Effector memory CD4-positive, alpha-beta T cell (primary cell): ENCODE data around the gene TMA7.

Experiments used
- DNase-seq, 3 donors: peaks; one replicate each; pipeline ENCODE4 v3.0.0-alpha.2; 2020
- H3K27ac ChIP-seq: 2 replicates; pipeline ENCODE4 v1.7.0; 2013; ENCODE audit warnings: mild to moderate bottlenecking, low read length, moderate library complexity; ENCODE audit not compliant: insufficient read depth, poor library complexity, severe bottlenecking
- H3K27me3 ChIP-seq: replicated peaks from 2 replicates; pipeline ENCODE4 v1.7.0; 2013; ENCODE audit warnings: mild to moderate bottlenecking, low read length; ENCODE audit not compliant: insufficient read depth, control insufficient read depth, poor library complexity, severe bottlenecking
- H3K36me3 ChIP-seq: 2 replicates; pipeline ENCODE4 v1.7.0; 2013; ENCODE audit warnings: mild to moderate bottlenecking, low read length, moderate library complexity; ENCODE audit not compliant: control insufficient read depth, insufficient read depth
- H3K4me1 ChIP-seq: 2 replicates; pipeline ENCODE4 v1.7.0; 2013; ENCODE audit warnings: low read length, mild to moderate bottlenecking; ENCODE audit not compliant: control insufficient read depth, insufficient read depth, poor library complexity, severe bottlenecking
- H3K4me3 ChIP-seq: 2 replicates; pipeline ENCODE4 v1.7.0; 2013; ENCODE audit warnings: low read length, low read depth, mild to moderate bottlenecking; ENCODE audit not compliant: insufficient read depth, poor library complexity, severe bottlenecking
- H3K9me3 ChIP-seq: 2 replicates; pipeline ENCODE4 v1.7.0; 2013; ENCODE audit warnings: mild to moderate bottlenecking, low read length, moderate library complexity; ENCODE audit not compliant: control insufficient read depth

The TMA7 gene

DNA sequence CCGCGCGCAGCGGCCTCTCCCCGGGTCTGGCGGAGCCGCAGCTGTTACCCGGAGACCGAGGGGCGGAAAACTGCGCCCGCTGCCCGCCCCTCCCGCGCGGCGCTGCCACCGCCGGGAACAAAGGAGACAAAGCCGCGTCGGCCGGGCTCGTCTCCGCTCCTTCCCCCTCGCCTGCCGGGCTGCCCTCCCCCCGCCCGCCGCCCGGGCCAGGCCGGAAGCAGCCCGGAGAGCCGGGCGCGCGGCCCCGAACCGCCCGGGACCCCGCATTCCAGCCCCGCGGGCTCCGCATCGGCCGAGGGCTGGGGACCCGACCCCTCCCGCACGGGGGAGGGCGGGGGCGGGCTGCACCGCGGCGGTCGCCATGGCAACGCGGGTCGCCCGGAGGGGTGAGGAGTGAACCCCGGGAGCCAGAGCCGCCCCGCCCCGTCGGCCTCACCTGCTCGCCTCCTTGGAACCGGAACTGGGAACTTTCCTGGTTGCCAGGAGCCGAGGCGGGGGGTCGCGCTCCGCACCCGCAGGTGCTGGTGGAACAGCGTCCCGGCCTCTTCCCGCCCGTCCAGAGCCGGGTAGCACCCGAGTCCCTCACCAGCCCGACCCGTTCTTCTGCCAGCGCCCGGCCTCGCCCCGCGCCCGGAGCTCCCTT is 10.6 kb upstream of the TMA7 start:
- H3K36me3 ChIP-seq, result no peaks in the 10 kb centered on the region
- H3K9me3 ChIP-seq, result no peaks in the 10 kb centered on the region
- H3K4me1 ChIP-seq, result peaks cover 9% of the 10 kb centered on the region
- H3K27ac ChIP-seq, result no peak overlapping the region
- DNase-seq, result peak; percentile 61 to 68 (median 62)
- H3K27me3 ChIP-seq, result no peaks in the 10 kb centered on the region
- H3K4me3 ChIP-seq, result peak overlapping the region; percentile 62

DNA sequence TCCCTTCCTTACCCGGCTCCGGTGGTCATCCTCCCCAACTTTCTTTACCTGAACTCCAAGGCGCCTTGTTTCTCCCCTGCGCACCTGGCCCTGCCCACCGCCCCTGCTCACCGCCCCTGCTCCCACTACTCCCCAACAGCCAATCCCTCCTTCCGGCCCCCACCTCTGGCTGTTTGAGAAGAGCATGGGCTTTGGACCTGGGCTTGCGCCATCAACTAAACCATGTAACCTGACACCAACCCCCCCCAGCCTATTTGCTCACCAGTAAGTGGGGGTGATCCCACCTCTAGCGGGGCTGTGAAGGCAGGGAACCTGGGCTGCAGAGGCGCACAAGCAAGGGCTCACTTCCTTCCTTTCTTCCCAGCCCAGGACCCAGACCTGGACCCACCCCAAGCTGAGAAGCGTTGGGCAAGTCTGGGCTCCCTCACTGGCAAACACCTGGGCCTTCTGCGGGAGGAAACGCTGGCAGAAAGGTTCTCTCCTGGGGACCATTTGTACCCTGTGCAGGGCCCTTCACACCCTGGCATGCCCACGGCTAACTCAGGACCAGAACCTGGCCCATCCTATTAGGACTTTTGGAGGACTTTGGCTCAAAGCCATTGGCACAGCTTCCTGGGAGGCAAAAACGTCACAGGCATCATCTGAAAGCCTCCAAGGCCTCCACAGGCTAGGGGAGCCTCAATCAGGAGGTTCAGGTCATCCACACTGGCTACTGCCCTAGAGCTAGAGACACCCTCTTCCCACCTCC is 9.9 kb upstream of the TMA7 start, which contains the start of gene PLXNB1:
PLXNB1 (minus strand) TSS at position 127 of the 748 bp plus-strand sequence. CDS start 5,475 bp downstream, outside the sequence.
- Histone ChIP-seq H3K9me3 (no peaks in the 10 kb centered on the region), H3K36me3 (no peaks in the 10 kb centered on the region), H3K27ac (no peak within 1 kb of the TSS), H3K4me3 (peak within 1 kb of the TSS; percentile 62), H3K4me1 (peaks cover 9% of the 10 kb centered on the region), H3K27me3 (no peaks in the 10 kb centered on the region)
- DNase-seq, result no peak

DNA sequence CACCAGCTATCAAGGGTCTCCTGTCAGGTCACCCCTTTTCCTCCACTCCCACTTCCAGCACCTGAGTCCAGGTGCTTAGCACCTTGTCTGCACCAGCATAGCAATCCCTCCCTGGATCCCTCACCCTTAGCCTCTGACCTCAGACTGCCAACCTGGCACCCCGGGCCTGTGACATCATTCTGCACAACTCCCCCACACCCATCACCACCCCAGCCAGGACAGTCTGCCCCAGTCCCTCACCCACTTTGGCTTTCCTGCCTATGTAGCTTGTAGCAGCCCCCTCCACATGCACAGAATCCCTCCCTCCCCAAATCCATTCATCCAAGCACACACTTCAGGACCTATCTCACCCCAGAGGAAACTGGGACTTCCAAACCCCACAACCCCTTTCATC is 9.4 kb upstream of the TMA7 start:
- no peaks in the 10 kb centered on the region for H3K36me3 ChIP-seq
- no peaks in the 10 kb centered on the region for H3K27me3 ChIP-seq
- no peaks in the 10 kb centered on the region for H3K9me3 ChIP-seq
- H3K4me1 ChIP-seq, result peaks cover 9% of the 10 kb centered on the region
- H3K27ac ChIP-seq, result no peak overlapping the region
- H3K4me3 ChIP-seq, result no peak overlapping the region
- DNase-seq, result no peak

DNA sequence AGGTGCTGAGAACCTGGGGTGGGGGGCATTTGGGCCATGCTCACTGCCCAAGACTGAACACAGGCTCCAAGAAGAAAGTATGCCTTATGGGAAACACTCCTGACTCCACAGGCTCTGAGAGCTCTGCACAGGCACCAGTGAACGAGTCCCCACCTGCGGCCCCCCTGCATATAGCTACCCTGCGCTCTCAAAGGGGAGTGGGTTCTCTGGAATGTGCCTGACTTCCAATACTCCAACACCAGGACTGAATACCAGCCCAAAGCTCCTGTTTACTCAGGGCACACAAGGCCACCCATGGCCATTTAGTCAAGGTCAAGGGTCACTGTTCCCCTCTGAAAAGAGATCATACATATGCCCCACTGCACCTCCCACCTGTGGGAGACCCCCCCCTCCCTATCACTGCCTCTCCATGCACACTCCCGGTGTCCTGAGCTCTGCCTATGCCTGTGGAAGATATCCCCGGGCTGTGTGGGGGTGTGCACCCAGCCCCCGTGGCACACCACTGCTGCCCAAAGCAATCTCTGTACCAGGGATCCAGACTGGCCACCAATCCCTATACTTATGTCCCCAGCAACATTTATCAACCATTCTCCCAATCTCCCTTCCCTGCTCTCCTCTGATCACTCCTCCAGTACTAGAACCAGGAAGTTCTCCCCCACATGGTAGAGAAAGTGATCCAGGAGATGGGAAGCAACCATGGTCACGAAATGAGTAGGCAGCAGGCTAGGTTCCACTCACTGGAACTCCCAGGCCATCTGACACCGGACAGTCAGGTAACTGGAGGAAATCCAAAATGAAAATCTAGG is 8.6 kb upstream of the TMA7 start:
- no peak overlapping the region for H3K4me3 ChIP-seq
- H3K9me3 ChIP-seq, result no peaks in the 10 kb centered on the region
- no peak for DNase-seq
- no peak overlapping the region for H3K27ac ChIP-seq
- H3K4me1 ChIP-seq, result peaks cover 9% of the 10 kb centered on the region
- no peaks in the 10 kb centered on the region for H3K27me3 ChIP-seq
- no peaks in the 10 kb centered on the region for H3K36me3 ChIP-seq

DNA sequence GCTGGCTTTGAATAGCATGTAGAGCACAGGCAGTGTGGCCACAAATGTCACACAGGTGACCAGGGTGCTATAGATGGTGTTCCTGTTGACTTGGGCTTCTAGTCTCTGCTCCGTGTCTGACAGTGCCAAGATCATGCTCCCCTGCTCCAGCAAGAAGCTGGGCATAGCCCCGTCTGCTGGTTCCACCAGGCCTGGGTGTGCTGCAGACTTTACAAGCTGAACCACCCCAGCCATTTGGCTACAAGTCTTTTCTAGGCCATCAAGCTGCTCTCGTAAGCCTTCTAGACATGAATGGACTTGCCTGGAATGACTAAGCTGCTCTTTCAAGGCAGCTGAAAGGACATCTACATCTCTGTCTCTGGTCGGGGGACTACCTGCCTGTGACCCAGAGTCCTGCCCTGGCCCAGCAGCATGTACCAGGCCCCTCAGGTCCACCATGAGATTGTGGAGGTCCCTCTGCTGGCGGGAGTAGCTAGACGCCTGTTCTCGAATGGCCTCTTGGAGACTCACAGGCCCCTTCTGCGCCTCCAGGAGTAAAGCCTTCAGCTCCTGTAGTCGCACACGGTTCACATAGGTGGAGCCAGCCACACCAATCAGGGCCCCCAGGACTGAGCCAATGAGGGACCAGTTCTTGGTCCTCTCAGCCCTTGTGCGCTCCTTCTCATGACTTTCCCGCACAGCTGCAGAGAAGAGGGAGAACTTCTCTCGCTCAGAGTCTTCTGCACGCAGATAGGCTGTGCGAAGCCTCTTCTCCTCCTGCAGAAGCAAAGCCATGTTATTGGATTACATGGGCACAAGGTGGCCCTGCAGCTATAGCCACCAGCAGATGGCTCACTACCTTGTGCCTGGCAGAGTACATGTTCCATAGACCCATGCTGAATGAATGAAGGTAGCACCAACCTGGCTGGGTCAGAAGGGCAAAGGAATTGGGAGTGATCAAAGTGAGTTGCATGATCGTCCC is 7.4 kb upstream of the TMA7 start:
- Histone ChIP-seq H3K4me3 (no peak overlapping the region), H3K27me3 (no peaks in the 10 kb centered on the region), H3K36me3 (no peaks in the 10 kb centered on the region), H3K27ac (no peak overlapping the region), H3K4me1 (peaks cover 9% of the 10 kb centered on the region), H3K9me3 (no peaks in the 10 kb centered on the region)
- no peak for DNase-seq

DNA sequence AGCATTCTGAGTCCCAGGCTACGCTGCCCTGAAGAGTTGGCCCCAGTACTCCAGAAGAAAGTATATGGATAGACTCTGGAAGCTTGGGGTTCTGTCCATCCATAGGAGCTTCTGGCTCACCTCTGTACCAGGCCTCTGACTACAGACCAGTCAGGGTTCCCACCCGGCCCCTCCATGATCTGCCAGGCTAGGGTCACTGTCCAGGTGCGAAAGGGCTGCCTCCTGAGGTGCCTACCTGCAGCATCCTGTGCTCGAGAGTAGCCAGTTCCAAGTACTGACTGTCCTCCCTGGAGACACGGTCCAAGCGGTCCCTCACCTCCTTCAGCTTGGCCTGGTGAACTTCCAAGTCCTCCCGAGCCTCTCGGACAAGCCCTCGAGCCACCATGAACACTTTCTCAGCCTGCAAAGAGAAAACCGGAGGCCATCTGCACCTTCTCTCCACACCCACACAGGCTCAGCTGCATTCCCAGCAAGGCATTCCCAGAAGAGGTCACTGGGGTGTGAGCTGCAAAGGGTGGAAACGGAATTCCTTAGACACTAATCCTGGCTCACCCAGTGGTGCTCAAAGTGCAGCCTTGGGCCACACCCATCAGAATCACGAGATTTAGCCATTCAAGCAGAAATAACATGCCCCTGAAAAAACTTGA is 6.5 kb upstream of the TMA7 start:
- no peak overlapping the region for H3K27ac ChIP-seq
- no peak for DNase-seq
- no peaks in the 10 kb centered on the region for H3K36me3 ChIP-seq
- H3K4me3 ChIP-seq, result no peak overlapping the region
- no peaks in the 10 kb centered on the region for H3K27me3 ChIP-seq
- H3K9me3 ChIP-seq, result no peaks in the 10 kb centered on the region
- H3K4me1 ChIP-seq, result peaks cover 5% of the 10 kb centered on the region

DNA sequence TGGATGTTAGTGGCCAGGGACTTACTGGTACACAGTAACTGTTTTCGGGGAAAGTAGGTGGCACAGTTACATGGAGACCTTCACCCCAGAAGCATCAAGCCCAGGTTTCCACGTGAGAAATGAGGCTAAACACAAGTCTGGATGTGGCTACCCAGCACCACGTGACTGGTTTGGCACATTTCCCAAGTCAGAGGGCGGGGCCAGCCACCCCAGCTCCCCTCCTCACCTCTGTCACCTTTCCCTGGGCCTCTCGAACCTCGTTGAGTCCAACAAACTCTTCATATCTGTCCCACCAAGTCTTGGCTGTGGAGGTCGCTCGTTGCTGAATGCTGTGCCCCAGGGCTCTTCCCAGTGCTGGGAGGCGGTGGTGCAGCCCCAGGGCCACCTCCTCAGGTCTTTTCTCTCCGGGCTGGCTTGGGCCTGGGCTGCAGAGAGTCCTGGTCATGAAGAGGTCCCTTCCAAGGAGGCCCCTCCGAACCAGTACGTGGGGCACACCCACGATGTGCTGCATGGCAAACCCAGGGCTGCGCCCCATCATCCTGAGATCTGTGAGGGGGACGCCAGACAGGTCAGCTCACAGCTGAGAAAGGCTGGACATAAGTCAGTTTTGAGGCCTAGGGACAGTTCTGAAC is 5.3 kb upstream of the TMA7 start:
- Histone ChIP-seq H3K4me1 (peaks cover 5% of the 10 kb centered on the region), H3K9me3 (no peaks in the 10 kb centered on the region), H3K27ac (no peak overlapping the region), H3K4me3 (no peak overlapping the region), H3K27me3 (no peaks in the 10 kb centered on the region), H3K36me3 (no peaks in the 10 kb centered on the region)
- peak in 1 of 3 donors; percentile 8 for DNase-seq

DNA sequence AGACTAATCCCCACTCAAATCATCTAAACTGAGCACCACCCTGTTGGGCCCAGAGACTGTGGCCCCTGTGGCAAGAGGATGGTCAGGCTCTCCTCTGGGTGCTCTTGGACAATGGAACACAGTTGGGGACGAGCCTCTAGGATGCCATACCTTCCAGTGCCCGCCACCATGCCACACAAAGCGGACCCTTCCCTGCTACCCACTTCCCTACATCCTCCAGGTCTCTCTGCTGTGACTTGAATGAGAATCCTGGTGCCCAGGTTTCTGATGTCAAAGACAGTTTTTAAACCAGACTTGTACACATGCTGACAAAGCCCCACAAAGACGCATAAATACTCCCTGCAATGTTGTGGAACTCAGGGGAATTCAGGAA is 4.8 kb upstream of the TMA7 start:
- H3K4me3 ChIP-seq, result no peak overlapping the region
- H3K36me3 ChIP-seq, result no peaks in the 10 kb centered on the region
- no peak overlapping the region for H3K27ac ChIP-seq
- no peaks in the 10 kb centered on the region for H3K27me3 ChIP-seq
- H3K9me3 ChIP-seq, result no peaks in the 10 kb centered on the region
- no peak for DNase-seq
- peaks cover 1% of the 10 kb centered on the region for H3K4me1 ChIP-seq
